Stomach (tissue), 4 donors: ENCODE data around the gene TUBA3C.

Experiments
- EP300 ChIP-seq: sonication (generic); formaldehyde crosslinking; IDR thresholded peaks from one replicate; pipeline ENCODE4 v1.6.1; 2017; ENCODE audit warnings: antibody characterized with exemption
- POLR2AphosphoS5 ChIP-seq, 3 donors: sonication (generic); formaldehyde crosslinking; IDR thresholded peaks; one replicate each; pipeline ENCODE4 v1.6.1; 2016; ENCODE audit warnings: antibody characterized with exemption in 3 of 3
- TF ChIP-seq, protein P1 (sequence below), 7 experiments: fragments of 450-650 bp in 4 of 7; fragments of 200-600 bp in 3 of 7; sonication (generic) in 3 of 7; IDR thresholded peaks; one replicate each; pipeline ENCODE4 v1.5.1; 2016 to 2019; ENCODE audit warnings: antibody characterized with exemption in 7 of 7, control low read depth in 2 of 7, mild to moderate bottlenecking in 1 of 7

DNA sequence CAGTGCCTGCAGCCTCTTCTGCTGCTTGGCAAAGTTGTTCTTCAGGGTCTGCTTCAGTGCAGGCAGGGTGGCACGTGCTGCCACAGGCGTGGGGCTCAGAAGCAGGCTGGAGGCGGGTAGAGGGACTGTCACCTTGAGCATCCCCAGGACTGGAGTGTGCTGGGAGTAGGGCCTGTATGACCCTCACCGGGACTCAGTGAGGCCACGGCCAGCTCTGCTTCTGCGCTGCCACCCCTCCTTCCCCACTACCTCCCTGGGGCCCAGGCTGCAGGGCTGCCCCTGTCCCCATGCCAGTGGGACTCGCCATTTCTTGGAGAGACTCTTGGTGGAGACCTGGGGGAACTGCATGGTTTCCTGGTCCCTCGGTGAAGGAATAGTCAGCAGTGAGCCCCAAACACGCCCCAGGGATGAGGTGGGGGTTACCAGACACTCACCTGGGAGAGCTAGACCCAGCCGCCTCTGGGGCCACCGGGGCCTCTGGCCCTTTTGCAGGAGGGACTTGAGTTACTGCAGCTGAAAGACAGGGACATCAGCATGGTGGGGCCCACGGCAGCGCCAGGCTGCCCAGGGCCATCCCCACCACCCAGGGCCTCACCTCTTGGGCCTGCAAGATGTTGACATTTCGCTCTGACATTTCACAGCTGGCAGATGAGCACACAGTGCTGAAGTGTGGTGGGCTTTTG lies 29.9 kb downstream of the TUBA3C start:
- TF ChIP-seq, protein P1, sequence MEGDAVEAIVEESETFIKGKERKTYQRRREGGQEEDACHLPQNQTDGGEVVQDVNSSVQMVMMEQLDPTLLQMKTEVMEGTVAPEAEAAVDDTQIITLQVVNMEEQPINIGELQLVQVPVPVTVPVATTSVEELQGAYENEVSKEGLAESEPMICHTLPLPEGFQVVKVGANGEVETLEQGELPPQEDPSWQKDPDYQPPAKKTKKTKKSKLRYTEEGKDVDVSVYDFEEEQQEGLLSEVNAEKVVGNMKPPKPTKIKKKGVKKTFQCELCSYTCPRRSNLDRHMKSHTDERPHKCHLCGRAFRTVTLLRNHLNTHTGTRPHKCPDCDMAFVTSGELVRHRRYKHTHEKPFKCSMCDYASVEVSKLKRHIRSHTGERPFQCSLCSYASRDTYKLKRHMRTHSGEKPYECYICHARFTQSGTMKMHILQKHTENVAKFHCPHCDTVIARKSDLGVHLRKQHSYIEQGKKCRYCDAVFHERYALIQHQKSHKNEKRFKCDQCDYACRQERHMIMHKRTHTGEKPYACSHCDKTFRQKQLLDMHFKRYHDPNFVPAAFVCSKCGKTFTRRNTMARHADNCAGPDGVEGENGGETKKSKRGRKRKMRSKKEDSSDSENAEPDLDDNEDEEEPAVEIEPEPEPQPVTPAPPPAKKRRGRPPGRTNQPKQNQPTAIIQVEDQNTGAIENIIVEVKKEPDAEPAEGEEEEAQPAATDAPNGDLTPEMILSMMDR (IDR thresholded peaks at IDR 0.05): no peak
- TF ChIP-seq POLR2AphosphoS5 (IDR thresholded peaks at IDR 0.05): no peak
- no peak for TF ChIP-seq EP300
